ENCODE results near the gene SMIM32. TPM values are rescaled to one million over a fixed set of nuclear protein-coding genes. Genes with fewer than 3 reads are reported as not detected.

Gene SMIM32
- total RNA-seq, 1 donor from 2014 or later = not detected

- H3K4me3 ChIP-seq (ENCODE audit: low read depth, low read length) = no peak overlapping the region
- DNase-seq (ENCODE audit: low read depth) = no peak
- no peak for TF ChIP-seq CTCF (conservative IDR thresholded peaks at IDR 0.05; ENCODE audit: low read depth, low read length)
Observed at GRCh38 chr5:136209346-136209910, 16.5 kb upstream of the SMIM32 start.

- TF ChIP-seq CTCF (conservative IDR thresholded peaks at IDR 0.05; ENCODE audit: low read depth, low read length) = no peak
- no peak for DNase-seq (ENCODE audit: low read depth)
- no peak overlapping the region for H3K4me3 ChIP-seq (ENCODE audit: low read depth, low read length)
Observed at GRCh38 chr5:136208916-136209315, 16.0 kb upstream of the SMIM32 start.

GRCh38 chr5:136207631-136208030 lies 14.7 kb upstream of the SMIM32 start:
- H3K4me3 ChIP-seq (ENCODE audit: low read depth, low read length) = no peak overlapping the region
- DNase-seq (ENCODE audit: low read depth) = no peak
- no peak for TF ChIP-seq CTCF (conservative IDR thresholded peaks at IDR 0.05; ENCODE audit: low read depth, low read length)

GRCh38 chr5:136206361-136206760 lies 13.4 kb upstream of the SMIM32 start:
- H3K4me3 ChIP-seq (ENCODE audit: low read depth, low read length) = no peak overlapping the region
- TF ChIP-seq CTCF (conservative IDR thresholded peaks at IDR 0.05; ENCODE audit: low read depth, low read length) = no peak
- no peak for DNase-seq (ENCODE audit: low read depth)

GRCh38 chr5:136205941-136206340 lies 13.0 kb upstream of the SMIM32 start:
- H3K4me3 ChIP-seq (ENCODE audit: low read depth, low read length) = no peak overlapping the region
- DNase-seq (ENCODE audit: low read depth) = no peak
- TF ChIP-seq CTCF (conservative IDR thresholded peaks at IDR 0.05; ENCODE audit: low read depth, low read length) = no peak

- no peak overlapping the region for H3K4me3 ChIP-seq (ENCODE audit: low read depth, low read length)
- TF ChIP-seq CTCF (conservative IDR thresholded peaks at IDR 0.05; ENCODE audit: low read depth, low read length) = no peak
- DNase-seq (ENCODE audit: low read depth) = no peak
Observed at GRCh38 chr5:136205061-136205702, 12.2 kb upstream of the SMIM32 start.
